IPS-11a (cell line): ENCODE measurements around the gene CD276.
"Not testable (repeated sequence)": the region's sequence is repeated elsewhere in the genome, so short reads cannot be mapped to it uniquely, and the experiment has no call there.

ENCODE experiments used
- H3K4me3 ChIP-seq: one replicate; pipeline ENCODE4 v1.5.1; 2013; ENCODE audit warnings: low read depth, low read length, control low read depth

Gene CD276

DNA sequence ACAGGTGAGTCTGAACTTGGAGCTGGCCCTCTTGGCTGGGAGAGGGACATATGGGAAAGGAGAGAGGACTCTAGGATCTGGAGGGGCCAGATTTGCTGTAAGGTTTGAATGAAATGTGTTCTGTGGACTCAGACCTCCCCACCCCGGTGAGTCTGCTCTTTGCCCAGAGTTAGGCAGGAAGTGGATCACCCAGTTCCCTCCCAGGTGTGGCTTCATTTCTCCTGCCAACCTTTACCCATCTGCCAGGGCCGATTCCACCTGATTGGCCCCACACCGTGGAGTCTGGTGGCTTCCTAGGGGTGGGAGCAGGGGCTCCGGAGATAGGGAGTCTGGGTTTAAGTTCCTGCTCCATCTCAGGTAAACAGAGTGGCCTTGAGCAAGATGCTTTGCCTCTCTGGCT, 25.5 kb downstream of the CD276 start:
- no peak overlapping the region for H3K4me3 ChIP-seq

DNA sequence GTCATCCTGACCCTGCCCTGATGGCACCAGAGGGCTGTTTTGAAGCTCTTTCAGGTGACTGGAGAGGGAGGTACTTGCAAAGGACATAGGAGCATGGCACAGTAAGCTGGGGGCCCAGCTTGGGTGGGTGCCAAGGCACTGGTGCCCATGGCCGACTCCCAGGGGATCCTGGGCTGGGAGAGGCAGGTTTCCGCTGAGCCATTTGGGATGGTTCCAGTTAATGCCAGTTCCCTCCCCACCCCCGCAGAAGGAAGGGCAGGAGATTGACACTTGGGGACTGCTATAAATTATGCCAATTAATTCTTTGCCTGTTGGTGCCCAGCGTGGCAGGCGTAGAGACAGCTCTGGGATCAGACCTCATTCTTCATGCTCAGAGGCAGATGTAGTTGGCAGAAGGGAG, 26.1 kb downstream of the CD276 start:
- no peak overlapping the region for H3K4me3 ChIP-seq

DNA sequence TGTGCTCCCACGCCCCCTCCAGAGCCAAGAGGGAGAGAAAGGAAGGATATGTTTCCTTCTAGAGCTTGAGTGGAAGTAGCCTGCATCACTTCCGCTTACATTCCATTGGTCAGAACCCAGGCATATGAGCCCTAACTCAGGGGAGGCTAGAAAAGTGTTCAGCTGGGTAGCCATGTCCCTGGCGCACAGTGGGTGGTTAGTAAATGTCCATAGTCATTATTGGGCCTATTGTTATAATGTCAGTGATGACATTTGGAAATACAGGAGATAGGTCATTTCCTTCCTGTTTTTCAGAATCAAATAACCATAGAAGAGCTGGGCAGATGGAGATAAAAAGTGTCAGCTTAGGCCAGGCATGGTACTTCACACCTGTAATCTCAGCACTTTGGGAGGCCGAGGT, 27.3 kb downstream of the CD276 start:
- no peak overlapping the region for H3K4me3 ChIP-seq

DNA sequence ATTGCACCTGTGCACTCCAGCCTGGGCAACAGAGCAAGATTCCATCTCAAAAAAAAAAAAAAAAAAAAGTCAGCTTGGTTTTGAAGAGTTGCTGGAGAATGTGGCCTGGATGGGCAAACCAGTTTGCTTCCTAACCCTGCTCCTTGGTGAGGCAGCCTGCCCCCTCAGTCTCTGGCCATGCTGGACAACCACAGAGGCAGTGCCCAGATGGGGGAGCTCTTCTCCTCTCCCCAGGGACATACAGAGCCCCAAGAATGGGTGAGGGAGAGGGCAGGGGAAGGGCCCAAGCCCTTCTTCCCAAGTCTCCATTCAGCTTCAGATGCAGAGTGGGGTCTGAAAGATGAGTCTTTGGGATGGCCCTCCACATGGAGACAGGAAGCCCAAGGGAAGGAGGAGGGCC, 27.9 kb downstream of the CD276 start:
- no peak overlapping the region for H3K4me3 ChIP-seq

- H3K4me3 ChIP-seq: no peak overlapping the region
Measured at GRCh38 chr15:73714695-73715301, 30.6 kb downstream of the CD276 start.

- no peak overlapping the region for H3K4me3 ChIP-seq
Measured at GRCh38 chr15:73715417-73715816, 31.2 kb downstream of the CD276 start.

GRCh38 chr15:73716417-73716816, 32.2 kb downstream of the CD276 start:
- H3K4me3 ChIP-seq: no peak overlapping the region

DNA sequence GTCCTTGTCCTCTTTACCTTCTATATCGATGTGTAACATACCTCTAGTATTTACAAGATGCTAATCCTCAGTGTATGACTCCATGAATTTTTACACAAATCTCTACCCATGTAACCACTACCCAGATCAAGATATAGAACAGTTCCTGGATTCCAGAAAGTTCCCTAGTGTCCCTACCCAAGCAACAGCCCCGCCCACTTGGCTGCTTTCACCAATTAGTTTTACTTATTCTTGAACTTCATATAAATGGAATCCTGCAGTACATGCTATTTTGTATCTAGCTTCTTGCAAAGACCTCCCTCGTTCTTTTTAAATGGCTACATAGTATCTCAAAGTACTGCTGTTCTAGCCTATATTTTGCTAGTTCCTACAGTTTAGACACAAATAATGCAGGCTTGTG, 33.0 kb downstream of the CD276 start:
- no peak overlapping the region for H3K4me3 ChIP-seq

DNA sequence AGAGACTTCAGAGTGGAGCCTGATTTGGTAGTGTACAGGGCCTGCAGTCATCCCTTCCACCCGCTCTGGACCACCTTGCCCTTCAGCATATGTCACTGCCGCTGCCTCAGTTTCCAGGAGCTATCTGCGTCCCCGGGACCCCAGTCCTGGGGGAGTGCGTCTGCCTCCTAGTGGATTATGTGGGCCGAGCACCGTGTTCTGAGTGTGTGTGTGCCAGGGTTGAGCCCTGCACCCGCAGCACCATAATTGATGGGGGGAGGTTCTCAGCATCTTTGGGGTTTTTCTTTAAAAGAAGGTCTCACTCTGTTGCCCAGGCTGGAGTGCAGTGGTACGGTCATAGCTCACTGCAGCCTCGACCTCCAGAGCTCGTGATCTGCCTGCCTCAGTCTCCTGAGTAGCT, 33.6 kb downstream of the CD276 start:
- no peak overlapping the region for H3K4me3 ChIP-seq

DNA sequence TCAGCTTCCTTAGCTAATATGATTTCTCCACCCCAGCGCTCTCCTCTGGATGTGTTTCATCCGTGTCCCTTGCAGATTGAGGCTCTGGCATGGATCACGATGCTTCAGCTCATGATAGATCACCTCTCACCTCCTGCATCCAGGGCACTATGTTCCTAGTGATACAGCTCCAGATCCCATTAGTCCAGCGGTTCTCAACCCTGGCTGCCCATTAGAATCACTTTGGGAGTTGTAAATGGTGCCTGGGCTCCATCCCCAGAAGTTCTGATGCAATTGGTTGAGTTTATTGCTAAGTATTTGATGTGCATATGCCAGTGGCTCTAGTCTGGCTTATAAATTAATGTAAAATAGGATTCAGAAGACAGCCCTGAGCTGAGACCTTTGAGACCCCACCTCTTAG, 34.5 kb downstream of the CD276 start:
- no peak overlapping the region for H3K4me3 ChIP-seq

GRCh38 chr15:73722425-73722824, 38.2 kb downstream of the CD276 start:
- H3K4me3 ChIP-seq: no peak overlapping the region

- no peak overlapping the region for H3K4me3 ChIP-seq
Measured at GRCh38 chr15:73723191-73723590, 39.0 kb downstream of the CD276 start.

GRCh38 chr15:73724212-73724611, 40.0 kb downstream of the CD276 start:
- H3K4me3 ChIP-seq: no peak overlapping the region

- no peak overlapping the region for H3K4me3 ChIP-seq
Measured at GRCh38 chr15:73727330-73727976, 43.3 kb downstream of the CD276 start.

DNA sequence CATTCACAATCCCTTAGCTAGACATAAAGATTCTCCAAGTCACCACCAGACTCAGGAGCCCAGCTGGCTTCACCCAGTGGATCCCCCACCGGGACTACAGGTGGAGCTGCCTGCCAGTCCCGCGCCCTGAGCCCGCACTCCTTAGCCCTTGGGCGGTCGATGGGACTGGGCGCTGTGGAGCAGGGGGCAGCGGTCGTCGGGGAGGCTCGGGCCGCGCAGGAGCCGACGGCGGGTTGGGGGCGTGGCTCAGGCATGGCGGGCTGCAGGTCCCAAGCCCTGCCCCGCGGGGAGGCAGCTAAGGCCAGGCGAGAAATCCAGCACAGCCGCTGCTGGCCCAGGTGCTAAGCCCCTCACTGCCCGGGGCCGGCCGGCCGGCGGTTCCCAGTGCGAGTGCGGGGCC, 47.9 kb downstream of the CD276 start:
- not testable (repeated sequence) for H3K4me3 ChIP-seq

DNA sequence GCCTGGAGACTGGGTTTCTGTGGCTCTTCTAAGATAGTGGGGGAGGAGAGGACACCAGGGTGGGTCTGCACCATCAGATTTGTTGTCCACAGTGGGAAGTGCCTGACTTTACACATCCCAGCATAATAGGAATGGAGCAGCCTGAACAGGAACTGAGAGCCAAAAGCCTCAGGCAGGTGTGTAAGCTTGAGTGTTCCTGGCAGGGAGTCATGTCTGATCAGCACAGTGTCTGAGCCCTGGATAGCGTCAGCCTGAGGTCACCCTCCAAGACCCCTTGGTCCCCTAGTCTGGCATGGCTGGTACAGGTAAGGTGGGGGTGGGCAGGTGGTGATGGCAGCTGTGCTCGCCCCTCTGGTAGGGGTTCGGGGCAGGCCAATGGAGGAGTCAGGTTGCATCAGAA, 48.7 kb downstream of the CD276 start:
- no peak overlapping the region for H3K4me3 ChIP-seq

- H3K4me3 ChIP-seq: no peak overlapping the region
Measured at GRCh38 chr15:73737535-73737934, 53.4 kb downstream of the CD276 start.

DNA sequence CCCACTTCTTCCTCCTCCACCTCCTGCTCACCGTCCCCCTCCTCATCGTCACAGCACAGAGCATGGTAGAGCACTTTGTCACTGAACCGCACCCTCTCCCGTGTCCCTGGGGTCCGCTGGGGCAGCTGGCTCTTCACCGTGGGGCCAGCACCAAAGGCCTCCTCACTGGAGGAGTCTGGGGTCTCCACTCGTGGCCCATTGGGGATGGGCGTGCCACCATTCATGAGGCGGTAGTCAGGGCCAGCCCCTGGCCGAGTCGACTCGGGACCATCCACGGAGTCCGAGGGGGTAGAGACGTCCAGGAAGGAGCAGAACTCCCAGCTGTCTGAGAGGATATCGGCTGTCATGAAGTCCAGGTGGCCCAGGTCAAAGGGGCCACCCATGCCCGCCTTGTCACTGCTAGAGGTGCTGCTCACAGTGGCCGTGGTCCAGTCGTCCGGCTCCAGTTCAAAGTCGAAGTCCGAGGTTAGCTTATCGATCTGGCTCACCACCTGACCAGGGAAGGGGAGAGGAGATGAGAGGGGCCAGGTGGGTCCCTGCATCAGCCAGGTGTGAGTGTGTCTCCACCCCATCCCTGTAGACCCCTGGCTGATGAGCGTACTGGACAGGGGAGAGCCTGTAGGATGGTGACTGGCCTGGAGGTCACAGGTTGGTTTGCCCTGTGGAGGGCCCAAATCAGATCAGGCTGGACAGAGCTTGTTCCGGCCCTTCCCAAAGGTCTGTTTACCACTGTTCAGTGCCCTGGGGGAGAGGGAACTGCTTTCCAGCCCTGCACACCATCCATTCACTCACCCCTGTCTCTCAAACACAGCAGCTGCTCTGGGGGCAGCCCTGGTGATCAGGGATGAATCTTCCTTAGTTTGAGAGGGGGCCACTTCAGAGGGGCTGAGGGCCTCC, 56.2 kb downstream of the CD276 start:
- no peak overlapping the region for H3K4me3 ChIP-seq

GRCh38 chr15:73741321-73741836, 57.2 kb downstream of the CD276 start:
- H3K4me3 ChIP-seq: no peak overlapping the region

GRCh38 chr15:73744293-73744692, 60.1 kb downstream of the CD276 start:
- H3K4me3 ChIP-seq: no peak overlapping the region

DNA sequence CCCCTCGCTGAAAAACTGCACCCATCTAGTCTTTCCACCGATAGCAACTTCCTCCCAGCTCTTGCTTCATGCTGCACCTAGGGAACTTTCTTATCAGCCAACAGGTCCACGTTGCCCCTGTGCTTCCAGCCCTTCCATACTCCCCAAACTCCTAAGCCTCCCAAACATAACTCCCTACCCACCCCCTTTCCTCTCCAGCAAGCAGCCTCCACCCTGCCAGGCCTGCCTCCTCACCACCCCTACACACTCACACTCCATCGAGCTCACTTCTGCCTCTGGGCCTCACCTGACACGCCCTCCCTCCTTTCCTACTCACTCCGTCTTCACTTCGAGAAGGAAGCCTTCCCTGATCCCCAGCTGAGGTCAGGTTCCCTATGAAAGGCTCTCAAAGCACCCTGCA, 60.9 kb downstream of the CD276 start:
- H3K4me3 ChIP-seq: no peak overlapping the region

DNA sequence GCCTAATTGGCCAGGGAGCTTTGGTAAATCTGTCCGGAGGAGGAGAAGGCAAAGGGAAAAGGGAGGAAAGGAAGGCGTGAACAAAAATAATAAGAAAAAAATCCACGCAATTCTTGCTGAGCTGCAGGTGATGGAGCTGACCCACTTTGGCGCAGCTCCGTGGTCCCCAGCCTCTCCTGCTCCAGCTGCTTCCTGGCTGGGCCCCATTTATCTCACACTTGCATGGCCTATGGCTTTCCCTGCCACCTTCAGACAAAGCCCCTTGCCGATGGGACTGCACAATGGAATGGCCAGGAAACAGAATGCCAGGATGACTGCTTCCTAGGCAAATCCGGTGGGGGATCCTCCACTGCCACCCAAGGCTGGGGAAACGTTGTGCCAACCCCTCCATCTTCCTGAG, 62.1 kb downstream of the CD276 start:
- H3K4me3 ChIP-seq: no peak overlapping the region
